Testis (tissue), 2 donors: ENCODE results near the gene IMMP2L.

Source experiments
- CTCF ChIP-seq, 3 experiments: fragments of 450-650 bp in 2 of 3; fragments of 200-600 bp in 1 of 3; sonication (generic) in 1 of 3; IDR thresholded peaks; one replicate each; pipeline ENCODE4 v1.5.1; 2016 to 2019; ENCODE audit warnings: antibody characterized with exemption in 3 of 3, mild to moderate bottlenecking in 2 of 3, moderate library complexity in 1 of 3
- POLR2A ChIP-seq: fragments of 450-650 bp; IDR thresholded peaks from one replicate; pipeline ENCODE4 v1.6.1; 2017; ENCODE audit warnings: antibody characterized with exemption, mild to moderate bottlenecking, moderate library complexity

DNA sequence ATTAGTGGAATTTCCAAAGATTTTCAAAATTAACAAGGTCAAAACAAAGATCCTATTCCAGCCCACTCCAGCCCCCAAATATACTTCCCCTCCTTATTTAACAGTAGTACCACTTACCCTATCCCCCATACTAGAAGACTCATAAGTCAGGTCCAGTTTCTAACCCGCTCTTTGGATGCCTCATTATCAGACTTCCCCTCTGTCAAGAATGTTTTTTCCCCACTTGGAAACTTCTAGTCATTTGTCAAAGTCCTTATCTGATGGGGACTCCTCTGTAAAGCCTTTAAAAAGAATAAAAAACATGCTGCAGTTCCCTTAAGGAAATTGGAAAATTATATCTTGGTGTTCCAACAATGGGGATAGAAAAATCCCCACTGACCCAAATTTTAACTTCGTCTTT lies 70.1 kb downstream of the IMMP2L start:
- TF ChIP-seq CTCF (IDR thresholded peaks at IDR 0.05) = no peak
- no peak for TF ChIP-seq POLR2A
